ENCODE measurements around the gene GCAT. TPM values are rescaled to one million over a fixed set of nuclear protein-coding genes. Genes with fewer than 3 reads are reported as not detected.
A peak's percentile ranks its signal among the peaks of the same experiment; 100 is the strongest.

GCAT gene
- total and polyA plus RNA-seq, 9 of the 15 experiments (the other 6 are each of a cell fraction or from before 2014, with no cell fraction given), result 1.9 to 69.9 (median 26.4) TPM

DNA sequence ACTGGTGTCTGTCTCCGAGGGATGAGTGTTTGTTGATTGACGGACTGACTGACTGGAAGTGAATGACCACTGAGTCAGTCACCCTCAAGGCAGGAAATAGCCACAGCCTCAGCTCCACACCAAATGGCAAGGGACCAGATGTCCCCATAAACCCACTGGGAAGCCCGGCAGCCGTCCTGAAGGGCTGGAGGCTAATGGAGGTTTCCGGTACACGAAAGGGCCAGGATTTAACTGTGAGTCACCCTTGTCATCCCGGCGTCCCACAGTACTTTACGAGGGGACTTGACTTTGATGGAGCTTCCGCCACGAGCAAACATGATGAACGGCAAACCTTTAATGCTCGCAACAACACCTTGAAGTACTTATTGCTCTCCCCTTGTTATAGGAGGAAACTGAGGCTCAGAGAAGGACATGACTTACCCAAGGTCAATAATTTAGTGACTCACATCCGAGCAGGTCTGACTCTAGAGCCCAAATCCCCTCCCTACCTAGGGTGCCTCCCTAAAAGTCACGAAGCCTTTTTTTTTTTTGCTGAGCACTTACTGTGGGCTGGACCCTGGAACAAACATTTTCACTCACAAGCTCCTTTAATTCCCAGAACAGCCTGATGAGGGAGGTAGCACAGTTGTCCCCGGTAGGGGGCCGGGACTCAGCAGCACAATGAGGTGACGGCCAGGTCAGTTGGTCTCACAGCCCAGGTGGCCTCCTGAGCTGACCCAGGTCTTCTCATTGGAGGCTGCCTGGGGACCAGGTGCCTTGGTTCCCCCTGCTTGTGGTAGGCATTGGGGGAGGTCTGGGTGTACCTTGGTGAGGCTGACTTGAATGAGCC, 25.2 kb upstream of the GCAT start:
- 47% methylated on average over 15 of the region's 18 CpGs for WGBS (ENCODE audit: insufficient coverage, low coverage, missing lambda C conversion rate)
- no peak for FAIRE-seq
- CTCF ChIA-PET (ENCODE audit: low intra/inter-chr PET ratio), result no interaction called here
- TF ChIP-seq STAG1 (CRISPR knock-in tag; IDR thresholded peaks at IDR 0.05; ENCODE audit: borderline replicate concordance) (no peak), TSC22D4 (tag; IDR thresholded peaks at IDR 0.05) (no peak), ZNF384 (IDR thresholded peaks at IDR 0.05; ENCODE audit: low read depth, low read length) (no peak), CBX5 (IDR thresholded peaks at IDR 0.05; ENCODE audit: borderline replicate concordance, low read depth) (no peak), HSF4 (CRISPR knock-in tag; IDR thresholded peaks at IDR 0.05; ENCODE audit: borderline replicate concordance) (no peak), ZNF644 (tag; IDR thresholded peaks at IDR 0.05; ENCODE audit: low read depth) (no peak), ZNF407 (IDR thresholded peaks at IDR 0.05; ENCODE audit: low read depth) (no peak), RUNX1 (IDR thresholded peaks at IDR 0.05; ENCODE audit: low read depth) (no peak), EP300 (IDR thresholded peaks at IDR 0.05; ENCODE audit: low read length) (no peak)

More for the DNA sequence above, 25.2 kb upstream of the GCAT start:
- Histone ChIP-seq H3K9ac (ENCODE audit: insufficient read depth in 1 of 2, low read depth in 2 of 2, low read length in 2 of 2) (peak overlapping the region in 1 of 2 experiments; percentile 60; a peak in 2 of 4 replicates), H4K20me1 (replicated peaks; ENCODE audit: control insufficient read depth, insufficient read depth, low read length) (no peaks in the 10 kb centered on the region), H3K4me3 (no peak overlapping the region), H3K9me1 (ENCODE audit: control insufficient read depth, insufficient read depth, low read length) (no peaks in the 10 kb centered on the region), H3K4me1 (replicated peaks in 1 of 2; ENCODE audit: control insufficient read depth in 2 of 2, insufficient read depth in 2 of 2, low read length in 2 of 2) (peaks cover 7 to 8% of the 10 kb centered on the region in 2 experiments; a peak in 4 of 5 replicates), H3K27ac (ENCODE audit: extremely low read depth, low read depth, low read length) (no peak overlapping the region), H3K9me3 (replicated peaks; ENCODE audit: control insufficient read depth, insufficient read depth, low read depth, low read length) (no peaks in the 10 kb centered on the region), H3K79me2 (ENCODE audit: control insufficient read depth, insufficient read depth, low read length) (no peaks in the 10 kb centered on the region), H2AFZ (ENCODE audit: low read depth, low read length) (peak overlapping the region; percentile 68), H3K27me3 (ENCODE audit: control insufficient read depth in 2 of 2, insufficient read depth in 2 of 2, low read length in 2 of 2) (no peaks in the 10 kb centered on the region), H3K36me3 (ENCODE audit: control insufficient read depth, insufficient read depth, low read length) (no peaks in the 10 kb centered on the region), H3K4me2 (ENCODE audit: insufficient read depth, low read length) (peak overlapping the region; percentile 18; the same call in 1 of the 2 replicates)
- no TSS peak for BruUV-seq (replicated peaks)
- peak; percentile 88 for ATAC-seq
- intact Hi-C loops (cut with micrococcal nuclease) (no loop called here), in situ Hi-C loops (cut with MboI) (no loop called here)
- POLR2A ChIA-PET, result interaction anchor here (0.6 to 1.8 kb wide), 9 partner anchors 9 to 1779 kb away, joined by 3 to 5 read pairs (median 4); partner anchors contain the start of gene LGALS1
- peak; percentile 50 to 62 (median 54) for DNase-seq (ENCODE audit: extremely low read depth in 1 of 4, low spot score in 3 of 4)
